Stimulated activated CD4-positive, alpha-beta T cell treated with anti-CD3 and anti-CD28 coated beads, TNF-alpha, amount 100 ng/mL, for 48 hours (primary cell): ENCODE measurements around the gene KIRREL3.

Source experiments
- DNase-seq, 3 donors: peaks; one replicate each; pipeline ENCODE4 v3.0.0-alpha.2; 2020; ENCODE audit warnings: low read depth in 3 of 3

The KIRREL3 gene

GRCh38 chr11:127000291-127000968 lies at the start of gene KIRREL3:
Gene KIRREL3 (minus strand): TSS chr11:127000770.
- no peak for DNase-seq

- DNase-seq: no peak
Observed at GRCh38 chr11:127050186-127050585, 49.6 kb upstream of the KIRREL3 start.

- no peak for DNase-seq
Observed at GRCh38 chr11:127049486-127049885, 48.9 kb upstream of the KIRREL3 start.

DNA sequence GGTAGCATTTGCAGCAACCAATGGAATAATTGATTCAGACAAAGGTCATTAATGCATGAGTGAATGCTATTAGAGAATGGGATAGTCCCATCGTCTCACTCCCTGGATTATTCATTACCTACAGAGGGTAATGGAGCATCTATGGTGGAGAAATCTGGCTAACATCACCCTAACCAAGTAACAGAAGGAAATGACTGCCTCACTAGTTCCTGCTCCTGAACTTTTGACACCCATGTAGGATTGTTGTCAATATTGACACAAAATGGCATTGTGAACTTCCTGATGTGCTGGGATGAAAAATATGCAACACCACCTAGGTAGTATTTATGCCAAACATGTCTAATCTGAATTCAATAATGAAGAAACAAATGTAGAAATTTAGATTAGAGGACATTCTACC lies 44.0 kb upstream of the KIRREL3 start:
- DNase-seq: no peak

DNA sequence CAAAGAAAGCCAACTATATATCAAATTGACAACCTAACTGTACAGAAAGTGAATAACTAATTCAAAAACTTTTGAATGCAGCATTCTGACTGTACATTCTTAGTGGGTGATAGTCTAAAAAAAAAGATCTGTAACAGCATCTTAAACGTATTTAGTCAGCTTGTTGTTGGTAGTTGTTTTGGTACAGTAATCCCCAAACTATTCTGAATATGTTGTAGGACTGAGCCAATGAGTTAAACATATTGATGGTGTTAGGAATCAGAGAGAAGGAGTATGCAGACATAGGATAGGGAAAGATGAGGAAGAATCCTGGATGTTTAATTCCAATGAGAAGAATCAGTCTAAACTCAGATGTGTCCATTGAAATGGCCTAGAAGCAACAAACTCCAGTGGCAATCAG lies 41.9 kb upstream of the KIRREL3 start:
- no peak for DNase-seq

DNA sequence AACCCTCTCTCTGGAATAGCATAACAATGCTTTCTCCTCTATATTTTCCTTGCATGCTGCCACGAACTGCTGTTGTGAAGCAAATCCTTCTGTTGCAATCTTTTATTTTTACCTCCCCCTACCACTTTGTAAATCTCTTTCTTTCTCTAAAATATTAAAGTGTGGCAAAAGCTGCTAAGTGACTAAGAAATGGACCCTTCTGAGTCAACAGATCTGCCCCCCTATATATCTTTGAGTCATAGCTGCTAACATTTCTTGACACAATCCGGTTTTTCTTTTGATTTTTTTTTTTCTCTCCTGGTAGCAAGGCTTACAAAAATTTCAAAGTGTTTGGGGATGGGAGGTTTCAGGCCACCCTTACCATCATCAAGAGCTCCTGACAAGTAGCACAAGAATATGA lies 39.0 kb upstream of the KIRREL3 start:
- DNase-seq: no peak

DNA sequence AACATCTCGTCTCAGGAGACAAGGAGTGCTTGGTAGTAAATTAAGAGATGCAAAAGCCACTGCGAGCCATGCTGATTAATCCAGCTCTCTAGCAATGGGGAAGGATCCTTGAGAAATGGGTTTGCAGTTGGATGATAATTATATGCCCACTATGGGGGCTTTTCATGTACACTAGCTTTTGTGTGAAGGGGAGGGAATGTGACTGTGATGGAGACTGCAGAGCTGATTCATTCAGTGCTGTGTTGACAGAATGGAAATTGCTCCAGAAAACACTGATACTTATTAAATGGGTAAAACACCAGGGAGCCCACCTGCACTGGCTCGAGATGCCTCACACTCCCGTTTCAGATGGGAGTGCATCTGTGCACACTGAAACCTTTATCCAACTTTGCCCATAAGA lies 37.0 kb upstream of the KIRREL3 start:
- DNase-seq: no peak

- no peak for DNase-seq
Observed at GRCh38 chr11:127037001-127037400, 36.4 kb upstream of the KIRREL3 start.

DNA sequence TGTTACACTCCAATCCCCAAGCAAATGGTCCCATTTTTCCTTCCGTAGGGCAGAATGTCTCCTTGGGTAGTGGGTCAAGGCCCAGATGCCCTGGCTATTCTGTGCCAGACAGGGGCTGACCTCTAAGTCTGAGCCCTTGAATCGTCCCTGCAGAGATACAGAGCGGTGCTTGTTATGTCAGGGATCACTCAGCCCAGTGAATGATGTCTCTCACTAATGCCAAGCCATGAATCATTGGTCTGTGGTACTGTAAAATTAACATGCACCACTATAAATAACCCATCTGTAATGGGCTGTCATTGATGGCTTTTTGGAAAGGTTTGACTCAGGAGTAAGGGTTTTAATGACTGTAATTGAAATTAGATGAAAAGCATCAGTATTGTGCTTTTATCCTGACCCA lies 35.3 kb upstream of the KIRREL3 start:
- no peak for DNase-seq

- no peak for DNase-seq
Observed at GRCh38 chr11:127034973-127035372, 34.4 kb upstream of the KIRREL3 start.

DNA sequence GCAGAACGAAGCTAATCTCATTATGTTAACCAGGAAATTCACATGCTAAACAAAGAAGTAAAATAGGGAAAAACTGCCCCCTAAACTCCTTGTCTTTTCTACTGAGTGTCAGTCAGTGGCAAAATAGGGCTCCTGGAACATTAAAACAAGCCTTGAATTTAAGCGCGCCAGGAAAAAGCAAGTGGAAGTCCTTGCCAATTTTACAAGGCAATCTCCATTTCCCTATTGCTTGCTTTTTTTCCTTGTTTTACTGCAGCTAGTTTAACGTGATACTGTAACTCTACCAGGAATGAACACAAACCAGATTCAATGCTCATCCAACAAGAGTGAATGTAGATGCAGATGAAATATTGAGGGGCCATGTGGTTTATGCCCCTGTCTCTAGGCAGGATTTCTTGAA lies 28.1 kb upstream of the KIRREL3 start:
- no peak for DNase-seq

GRCh38 chr11:127027789-127028188 lies 27.2 kb upstream of the KIRREL3 start:
- no peak for DNase-seq

- no peak for DNase-seq
Observed at GRCh38 chr11:127027000-127027399, 26.4 kb upstream of the KIRREL3 start.

DNA sequence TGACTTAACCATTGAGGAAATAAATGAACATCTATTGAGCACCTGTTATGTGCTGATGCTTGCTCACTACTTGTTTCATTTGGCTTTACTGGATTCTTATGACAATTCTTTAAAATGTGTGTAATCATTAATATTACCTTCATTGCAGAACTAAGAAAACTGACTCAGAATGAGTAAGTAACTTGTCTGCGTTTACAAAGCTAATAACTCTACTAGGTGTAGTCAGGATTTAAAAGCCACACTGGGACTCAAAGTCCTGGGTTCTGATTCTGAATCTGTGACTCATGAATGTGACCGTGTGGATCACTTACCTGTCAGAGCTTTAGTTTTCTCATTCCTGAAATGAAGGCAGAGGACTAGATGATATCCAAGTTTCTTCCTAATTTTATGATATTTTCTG lies 23.4 kb upstream of the KIRREL3 start:
- no peak for DNase-seq

DNA sequence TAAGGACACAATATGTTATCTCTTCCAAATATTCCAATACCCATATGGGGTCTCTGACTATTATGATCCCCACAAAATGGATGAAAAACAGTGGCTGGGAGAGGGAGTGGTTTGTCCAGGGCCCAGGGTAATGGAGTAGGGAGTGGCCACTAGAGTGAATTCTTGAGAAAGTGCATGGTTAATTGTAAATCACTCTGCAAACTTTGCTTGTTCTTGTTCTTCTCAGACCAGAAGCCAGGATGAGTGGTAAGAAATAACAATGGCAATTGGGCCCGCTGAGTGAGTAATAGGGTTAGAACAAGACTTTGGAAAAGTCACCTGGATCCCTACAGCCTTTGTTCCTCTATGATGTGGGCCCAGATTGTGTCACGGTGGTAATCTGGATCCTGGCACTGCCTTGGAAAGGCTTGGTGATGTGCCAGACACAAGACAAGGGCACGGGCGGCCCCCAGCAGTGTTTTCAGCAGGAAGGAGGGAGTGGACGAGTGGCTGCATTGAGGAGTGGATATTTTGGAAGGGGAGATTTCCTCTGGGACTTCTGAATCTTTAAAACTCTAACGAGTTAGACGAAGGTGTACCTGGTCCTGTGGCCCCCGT lies 18.2 kb upstream of the KIRREL3 start:
- DNase-seq: no peak

- DNase-seq: no peak
Observed at GRCh38 chr11:127017482-127017881, 16.9 kb upstream of the KIRREL3 start.

DNA sequence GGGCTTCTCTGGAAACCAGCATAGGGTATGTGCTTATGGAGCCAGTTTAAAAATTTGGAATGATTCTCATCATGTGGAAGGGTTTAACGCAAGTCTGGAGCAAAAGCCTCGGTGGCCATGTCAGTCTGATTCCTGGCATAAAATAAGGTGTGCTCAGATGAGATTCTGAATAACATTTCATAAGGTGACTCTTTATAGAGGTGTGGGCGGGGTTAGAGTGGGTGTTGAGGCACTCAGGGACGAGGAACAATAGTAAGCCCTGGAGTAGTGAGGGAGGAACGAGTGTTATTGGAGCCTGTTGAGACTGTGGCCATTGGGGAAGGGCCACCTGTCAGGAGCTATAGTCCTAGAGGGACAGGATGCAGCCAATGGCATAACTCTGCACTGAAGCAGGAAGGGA lies 13.0 kb upstream of the KIRREL3 start:
- no peak for DNase-seq

DNA sequence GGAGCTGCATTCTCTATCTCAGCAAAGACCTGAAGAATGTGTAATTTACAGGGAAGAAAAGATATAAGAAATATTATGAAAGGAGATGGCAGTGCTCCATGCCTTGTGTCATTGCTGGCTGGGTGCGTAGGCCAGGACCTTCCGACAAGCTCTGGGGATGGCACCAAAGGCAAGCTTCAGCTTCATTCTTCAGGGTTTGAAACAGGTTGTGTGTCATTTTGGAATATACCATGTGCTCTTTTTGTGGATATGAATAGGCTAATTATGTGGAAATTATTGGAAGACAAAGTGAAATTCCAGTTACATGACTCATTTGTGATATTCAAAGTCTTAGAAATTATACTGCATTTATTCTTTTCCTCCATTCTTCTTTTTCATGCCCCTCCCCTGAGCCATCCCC lies 5.7 kb upstream of the KIRREL3 start:
- no peak for DNase-seq

DNA sequence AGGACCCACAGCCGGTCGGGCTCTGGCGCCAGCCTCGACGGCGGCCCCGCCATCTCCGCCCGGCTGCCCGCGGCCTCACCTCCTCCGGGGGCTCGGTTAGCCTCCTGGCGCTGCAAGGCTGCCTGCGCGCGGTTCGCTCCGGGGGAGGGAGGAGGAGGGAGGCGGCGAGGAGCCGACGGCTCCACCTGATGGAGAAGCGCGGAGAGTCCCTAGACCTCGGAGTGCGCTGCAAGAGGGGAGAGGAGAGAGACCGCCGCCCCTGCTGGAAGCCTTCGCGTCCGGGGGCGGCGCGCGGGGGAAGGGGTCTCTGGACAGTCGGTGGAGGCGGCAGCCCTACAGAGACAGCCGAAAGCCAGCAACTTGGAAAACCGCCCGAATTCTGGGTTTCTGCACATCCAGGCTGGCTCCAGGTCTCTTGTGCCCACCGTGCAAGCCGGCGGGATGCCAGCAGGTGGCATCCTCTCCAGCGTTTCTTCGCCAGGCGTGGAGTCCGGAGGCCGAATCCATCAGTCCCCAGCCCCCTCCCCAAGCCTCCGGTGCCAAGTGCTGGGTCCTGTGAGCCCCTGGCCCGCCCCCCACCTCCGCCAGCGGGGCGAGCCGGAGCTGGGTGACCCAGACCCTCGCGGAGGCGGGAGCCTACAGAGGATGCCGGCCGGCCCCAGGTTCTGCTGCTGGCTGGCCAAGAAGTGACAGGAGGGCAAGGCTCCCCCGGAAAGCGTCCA lies 2.9 kb upstream of the KIRREL3 start:
- DNase-seq: no peak

DNA sequence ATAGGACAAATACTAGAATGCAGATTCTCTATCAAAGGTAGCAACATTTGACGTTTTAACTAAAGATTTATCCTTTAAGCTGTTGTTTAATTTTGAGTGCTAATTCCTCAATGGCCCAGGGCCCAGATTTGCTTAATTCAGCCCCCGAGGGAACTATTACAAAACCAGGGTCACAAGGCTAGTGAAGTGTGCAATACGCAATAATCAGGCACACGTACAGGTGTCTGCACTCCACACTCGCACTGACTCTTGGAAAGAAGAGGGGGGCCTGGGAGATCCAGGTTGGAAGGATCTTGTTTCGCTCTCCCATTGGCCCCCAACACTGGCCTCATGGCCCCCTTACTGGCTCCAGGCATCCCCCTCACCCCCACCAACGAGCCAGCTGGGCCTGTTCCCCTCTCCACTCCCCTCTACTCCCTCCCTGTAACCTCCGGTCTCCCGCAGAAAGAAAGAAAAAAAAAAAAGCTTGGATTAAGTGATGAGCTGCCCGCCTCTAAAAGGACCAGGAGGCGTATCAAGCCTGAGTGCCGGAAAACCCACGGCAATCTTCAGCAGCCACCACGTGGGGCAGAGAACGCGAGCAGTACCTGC lies 2.2 kb upstream of the KIRREL3 start:
- no peak for DNase-seq

DNA sequence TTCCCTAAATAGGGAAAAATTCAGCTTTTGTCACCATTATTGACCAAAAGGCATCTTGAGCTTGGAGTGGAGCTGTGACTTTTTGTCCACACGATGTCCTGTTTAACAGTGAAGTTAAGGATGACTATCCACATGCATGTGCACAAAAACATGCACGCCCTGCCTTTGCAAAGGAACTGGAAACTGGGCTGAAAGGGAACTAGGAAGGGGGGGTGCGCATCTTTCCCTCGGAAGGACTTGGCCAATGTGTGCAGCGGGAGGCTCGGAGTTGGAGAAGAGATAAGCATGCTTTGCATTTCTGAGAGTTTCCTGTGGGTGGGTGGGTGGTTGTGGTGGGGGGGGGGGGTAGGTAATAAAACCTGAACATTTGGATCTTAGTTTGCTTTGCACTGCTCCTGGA lies 411 bp upstream of the KIRREL3 start:
- no peak for DNase-seq

GRCh38 chr11:126999366-126999765 lies 1.2 kb downstream of the KIRREL3 start:
- no peak for DNase-seq

DNA sequence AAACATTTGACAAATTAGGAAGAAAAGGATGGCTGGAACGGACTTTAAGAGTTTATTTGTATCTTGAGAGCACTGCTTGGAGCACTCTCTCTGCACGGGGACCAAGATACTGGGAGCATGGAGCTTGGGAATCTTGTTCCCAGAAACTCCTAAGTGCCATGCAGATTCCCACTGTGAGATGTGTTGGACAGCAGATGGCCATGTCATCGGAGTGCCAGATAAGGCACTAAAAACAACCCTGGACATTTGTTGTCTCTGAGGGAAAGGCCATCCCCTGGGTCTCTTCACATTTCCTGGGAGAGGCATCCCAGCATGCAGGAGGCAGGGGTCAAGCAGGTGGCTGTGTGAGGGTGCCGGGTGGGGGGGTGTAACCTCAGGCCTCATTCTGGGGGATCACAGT lies 2.9 kb downstream of the KIRREL3 start:
- no peak for DNase-seq
